NCI-H526 (cell line): Measurements from ENCODE around the gene ZKSCAN1.
"Not testable (repeated sequence)": the region's sequence is repeated elsewhere in the genome, so short reads cannot be mapped to it uniquely, and the experiment has no call there.

Experiments used
- DNase-seq, 2 experiments: peaks; one replicate each; lab custom pipeline; 2025; lab: John Stamatoyannopoulos, UW

Gene ZKSCAN1

GRCh38 chr7:100015232-100016214, at the start of gene ZKSCAN1:
Gene ZKSCAN1 (plus strand): TSS chr7:100015596. CDS start chr7:100023507, 7,911 bp downstream.
- peak; percentile 92 to 97 for DNase-seq

- no peak for DNase-seq
Observed at GRCh38 chr7:99969298-99969697, 46.1 kb upstream of the ZKSCAN1 start.

- not testable (repeated sequence) for DNase-seq
Observed at GRCh38 chr7:99969813-99970212, 45.6 kb upstream of the ZKSCAN1 start.

GRCh38 chr7:99971242-99971641, 44.2 kb upstream of the ZKSCAN1 start:
- DNase-seq: no peak

- not testable (repeated sequence) for DNase-seq
Observed at GRCh38 chr7:99973817-99974216, 41.6 kb upstream of the ZKSCAN1 start.

- peak in 1 of 2 experiments; percentile 8 for DNase-seq
Observed at GRCh38 chr7:99974681-99975080, 40.7 kb upstream of the ZKSCAN1 start.

GRCh38 chr7:99975782-99976521, 39.4 kb upstream of the ZKSCAN1 start, which contains the start of gene AZGP1:
Gene AZGP1 (minus strand): TSS chr7:99976031. CDS start chr7:99976020, 11 bp downstream.
- peak; percentile 97 to 99 for DNase-seq

GRCh38 chr7:99976626-99977025, 38.8 kb upstream of the ZKSCAN1 start:
- DNase-seq: no peak

- peak; percentile 63 to 83 for DNase-seq
Observed at GRCh38 chr7:99979814-99980225, 35.6 kb upstream of the ZKSCAN1 start.

- peak; percentile 94 to 97 for DNase-seq
Observed at GRCh38 chr7:99980448-99980872, 34.9 kb upstream of the ZKSCAN1 start.

- peak; percentile 35 to 70 for DNase-seq
Observed at GRCh38 chr7:99981066-99981465, 34.3 kb upstream of the ZKSCAN1 start.

- no peak for DNase-seq
Observed at GRCh38 chr7:99984593-99984992, 30.8 kb upstream of the ZKSCAN1 start.

GRCh38 chr7:99987306-99987705, 28.1 kb upstream of the ZKSCAN1 start:
- DNase-seq: not testable (repeated sequence)

- DNase-seq: no peak
Observed at GRCh38 chr7:99987846-99988245, 27.6 kb upstream of the ZKSCAN1 start.

- peak; percentile 35 to 54 for DNase-seq
Observed at GRCh38 chr7:99990460-99990852, 24.9 kb upstream of the ZKSCAN1 start.

GRCh38 chr7:99991543-99991942, 23.9 kb upstream of the ZKSCAN1 start:
- DNase-seq: peak in 1 of 2 experiments; percentile 17

GRCh38 chr7:99992330-99993038, 22.9 kb upstream of the ZKSCAN1 start:
- no peak for DNase-seq

- no peak for DNase-seq
Observed at GRCh38 chr7:99994819-99995218, 20.6 kb upstream of the ZKSCAN1 start.

- no peak for DNase-seq
Observed at GRCh38 chr7:99996755-99997544, 18.4 kb upstream of the ZKSCAN1 start.

GRCh38 chr7:99997545-99998137, 17.8 kb upstream of the ZKSCAN1 start:
- DNase-seq: peak in 1 of 2 experiments; percentile 26

GRCh38 chr7:100000239-100000638, 15.2 kb upstream of the ZKSCAN1 start:
- DNase-seq: no peak
